Measurements from ENCODE around the gene PAX1.

PAX1 gene

GRCh38 chr20:21725892-21726291, 20.4 kb downstream of the PAX1 start:
- H3K4me3 ChIP-seq: no peak overlapping the region
- TF ChIP-seq CTCF (IDR thresholded peaks at IDR 0.05): no peak
- no peak overlapping the region for H3K27ac ChIP-seq
- H3K9me3 ChIP-seq: no peaks in the 10 kb centered on the region
- no peaks in the 10 kb centered on the region for H3K4me1 ChIP-seq
- no peak for DNase-seq
- intact Hi-C loops (cut with DNase I; ENCODE audit: low total_unique reads): no loop called here
- H3K27me3 ChIP-seq: no peaks in the 10 kb centered on the region
- no peaks in the 10 kb centered on the region for H3K36me3 ChIP-seq

- intact Hi-C loops (cut with DNase I; ENCODE audit: low total_unique reads): no loop called here
- DNase-seq: no peak
Observed at GRCh38 chr20:21729316-21729715, 23.9 kb downstream of the PAX1 start.

GRCh38 chr20:21739161-21739560, 33.7 kb downstream of the PAX1 start:
- Histone ChIP-seq H3K9me3 (peaks cover 0 to 2% (median 0%) of the 10 kb centered on the region in 3 donors), H3K4me3 (no peak overlapping the region), H3K4me1 (no peaks in the 10 kb centered on the region), H3K36me3 (no peaks in the 10 kb centered on the region), H3K27me3 (no peaks in the 10 kb centered on the region), H3K27ac (no peak overlapping the region)
- no peak for DNase-seq
- intact Hi-C loops (cut with DNase I; ENCODE audit: low total_unique reads): no loop called here
- no peak for TF ChIP-seq CTCF (IDR thresholded peaks at IDR 0.05)

More at GRCh38 chr20:21729316-21729715, 23.9 kb downstream of the PAX1 start:
- Histone ChIP-seq H3K27ac (no peak overlapping the region), H3K4me3 (no peak overlapping the region), H3K27me3 (no peaks in the 10 kb centered on the region), H3K4me1 (no peaks in the 10 kb centered on the region), H3K36me3 (no peaks in the 10 kb centered on the region), H3K9me3 (no peaks in the 10 kb centered on the region)
- no peak for TF ChIP-seq CTCF (IDR thresholded peaks at IDR 0.05)

- H3K27ac ChIP-seq: no peak overlapping the region
- H3K4me1 ChIP-seq: no peaks in the 10 kb centered on the region
- TF ChIP-seq CTCF (IDR thresholded peaks at IDR 0.05): no peak
- no peaks in the 10 kb centered on the region for H3K36me3 ChIP-seq
- no peaks in the 10 kb centered on the region for H3K27me3 ChIP-seq
- intact Hi-C loops (cut with DNase I; ENCODE audit: low total_unique reads): no loop called here
- peaks cover 0 to 2% (median 0%) of the 10 kb centered on the region in 3 donors for H3K9me3 ChIP-seq
- DNase-seq: no peak
- H3K4me3 ChIP-seq: no peak overlapping the region
Observed at GRCh38 chr20:21739682-21740081, 34.2 kb downstream of the PAX1 start.

- no peak overlapping the region for H3K27ac ChIP-seq
- H3K4me1 ChIP-seq: no peaks in the 10 kb centered on the region
- no peaks in the 10 kb centered on the region for H3K36me3 ChIP-seq
- H3K27me3 ChIP-seq: no peaks in the 10 kb centered on the region
- no peak for DNase-seq
- H3K4me3 ChIP-seq: no peak overlapping the region
- peaks cover 0 to 2% (median 0%) of the 10 kb centered on the region in 3 donors for H3K9me3 ChIP-seq
- no peak for TF ChIP-seq CTCF (IDR thresholded peaks at IDR 0.05)
- intact Hi-C loops (cut with DNase I; ENCODE audit: low total_unique reads): no loop called here
Observed at GRCh38 chr20:21741266-21741665, 35.8 kb downstream of the PAX1 start.

- H3K36me3 ChIP-seq: no peaks in the 10 kb centered on the region
- H3K4me1 ChIP-seq: peaks cover 0 to 1% (median 0%) of the 10 kb centered on the region in 4 donors
- intact Hi-C loops (cut with DNase I; ENCODE audit: low total_unique reads): no loop called here
- TF ChIP-seq CTCF (IDR thresholded peaks at IDR 0.05): no peak
- no peak overlapping the region for H3K4me3 ChIP-seq
- H3K9me3 ChIP-seq: no peaks in the 10 kb centered on the region
- DNase-seq: no peak
- no peak overlapping the region for H3K27ac ChIP-seq
- H3K27me3 ChIP-seq: no peaks in the 10 kb centered on the region
Observed at GRCh38 chr20:21762646-21763045, 57.2 kb downstream of the PAX1 start.
